ENCODE measurements around the gene SNRK. TPM values are rescaled to one million over a fixed set of nuclear protein-coding genes. Genes with fewer than 3 reads are reported as not detected.

Gene SNRK
- total and polyA plus RNA-seq, 2 donors (not counting 3 experiments of a cell fraction or from before 2014, with no cell fraction given) = 43.3 to 99.9 TPM

- peaks cover 100% of the 10 kb centered on the region for H3K79me2 ChIP-seq (ENCODE audit: control insufficient read depth, insufficient read depth, low read length)
- H3K27ac ChIP-seq (ENCODE audit: insufficient read depth, low read depth, low read length) = no peak overlapping the region
- no peak overlapping the region for H3K4me2 ChIP-seq (ENCODE audit: insufficient read depth, low read length)
- no peaks in the 10 kb centered on the region for H3K27me3 ChIP-seq (ENCODE audit: control insufficient read depth in 2 of 2, insufficient read depth in 2 of 2, low read length in 2 of 2)
- BruUV-seq (replicated peaks) = no TSS peak
- intact Hi-C loops (cut with micrococcal nuclease) = no loop called here
- no peaks in the 10 kb centered on the region for H3K4me1 ChIP-seq (ENCODE audit: control insufficient read depth, extremely low read depth, insufficient read depth, low read length)
- no peak overlapping the region for H3K9ac ChIP-seq (replicated peaks; ENCODE audit: extremely low read depth, insufficient read depth, low read length)
- CTCF ChIA-PET = no interaction called here
- POLR2A ChIA-PET = interaction anchor here (0.7 kb wide), 1 partner anchor 142 kb away, joined by 3 read pairs; no protein-coding TSS in a partner anchor
- DNase-seq (ENCODE audit: low read depth, low spot score) = no peak
- H3K4me3 ChIP-seq (replicated peaks in 1 of 3; ENCODE audit: insufficient read depth in 1 of 3, low read depth in 1 of 3, low read length in 3 of 3) = no peak overlapping the region
- dilution Hi-C loops (cut with MboI; ENCODE audit: extremely low pct_ligation_motif_present, low sequenced_read_pairs) = no loop called here
- FAIRE-seq = no peak
- no peaks in the 10 kb centered on the region for H3K9me1 ChIP-seq (replicated peaks; ENCODE audit: control insufficient read depth, extremely low read depth, insufficient read depth, low read length)
- peaks cover 11 to 34% of the 10 kb centered on the region in 2 experiments for H3K36me3 ChIP-seq (ENCODE audit: control insufficient read depth in 2 of 2, extremely low read depth in 1 of 2, insufficient read depth in 2 of 2, low read length in 2 of 2)
- H4K20me1 ChIP-seq (replicated peaks; ENCODE audit: control insufficient read depth, extremely low read depth, insufficient read depth, low read length) = peaks cover 34% of the 10 kb centered on the region
- TF ChIP-seq EZH2 (IDR thresholded peaks at IDR 0.05; ENCODE audit: borderline replicate concordance, low read depth, low read length, severe bottlenecking) (no peak), FOS (IDR thresholded peaks at IDR 0.05; ENCODE audit: borderline replicate concordance, insufficient read depth, low read length) (no peak), CTCF (IDR thresholded peaks at IDR 0.05; ENCODE audit: extremely low read depth in 1 of 2, insufficient read depth in 1 of 2, low read depth in 1 of 2, low read length in 2 of 2) (no peak), POLR2A (IDR thresholded peaks at IDR 0.05; ENCODE audit: low read depth, low read length) (no peak), GATA2 (IDR thresholded peaks at IDR 0.05; ENCODE audit: insufficient read depth, insufficient read length, low read depth, low read length) (no peak), MYC (IDR thresholded peaks at IDR 0.05; ENCODE audit: low read depth, low read length) (no peak), MAX (IDR thresholded peaks at IDR 0.05; ENCODE audit: insufficient read depth, insufficient read length) (no peak), JUN (IDR thresholded peaks at IDR 0.05; ENCODE audit: borderline replicate concordance, insufficient read depth, insufficient read length, low read depth) (no peak), POLR2AphosphoS5 (IDR thresholded peaks at IDR 0.05; ENCODE audit: insufficient read depth, low read depth, low read length) (no peak)
- H2AFZ ChIP-seq (ENCODE audit: low read depth, low read length) = no peak overlapping the region
- H3K9me3 ChIP-seq (replicated peaks; ENCODE audit: control insufficient read depth, insufficient read depth, low read length) = no peaks in the 10 kb centered on the region
Observed at GRCh38 chr3:43304126-43304525, 17.8 kb downstream of the SNRK start.

All from endothelial cell of umbilical vein (primary cell).